ENCODE data around the gene KLHL10. TPM values are rescaled to one million over a fixed set of nuclear protein-coding genes. Genes with fewer than 3 reads are reported as not detected.

KLHL10 gene
- total and polyA plus RNA-seq, 2 of the 13 experiments (the other 11 are each of a cell fraction or from before 2014, with no cell fraction given), result 0.04 to 0.08 TPM

DNA sequence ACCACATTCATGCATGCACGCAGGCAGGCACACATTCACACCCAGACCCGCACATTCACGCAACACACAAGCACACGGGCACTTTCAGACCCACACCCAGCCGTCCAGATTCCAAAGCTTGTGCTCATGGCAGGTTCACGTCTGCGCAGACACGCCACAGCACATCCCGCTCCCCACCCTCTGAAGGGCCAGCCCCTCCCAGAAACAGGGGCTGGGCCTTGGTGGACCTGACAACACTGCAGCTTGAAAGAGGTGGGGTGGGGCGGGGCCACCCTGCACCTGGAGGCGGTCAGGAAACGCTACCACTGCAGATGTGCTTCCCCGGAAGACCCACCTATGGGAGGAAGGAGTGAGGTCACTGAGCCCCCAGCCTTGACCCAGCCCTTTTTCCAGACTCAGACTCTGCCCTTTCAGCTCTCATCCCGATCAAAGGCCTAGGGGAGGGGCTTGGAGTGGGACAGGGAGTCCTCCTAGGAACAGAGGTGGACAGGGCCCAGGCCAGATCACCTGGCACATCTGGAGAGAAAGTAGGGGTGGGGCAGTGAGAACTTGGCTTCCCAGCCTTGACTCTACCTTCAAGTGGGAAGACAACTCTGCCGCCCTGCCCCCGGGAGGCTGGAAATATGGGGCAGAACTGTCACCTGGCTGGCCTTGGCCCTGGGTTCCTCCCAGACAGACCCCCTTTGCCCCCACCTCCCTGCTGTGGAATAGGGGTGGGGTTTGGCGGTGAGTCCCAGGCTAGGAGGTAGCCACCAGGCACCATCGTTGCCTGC, 36.8 kb upstream of the KLHL10 start (continued):
- TF ChIP-seq, protein P1, sequence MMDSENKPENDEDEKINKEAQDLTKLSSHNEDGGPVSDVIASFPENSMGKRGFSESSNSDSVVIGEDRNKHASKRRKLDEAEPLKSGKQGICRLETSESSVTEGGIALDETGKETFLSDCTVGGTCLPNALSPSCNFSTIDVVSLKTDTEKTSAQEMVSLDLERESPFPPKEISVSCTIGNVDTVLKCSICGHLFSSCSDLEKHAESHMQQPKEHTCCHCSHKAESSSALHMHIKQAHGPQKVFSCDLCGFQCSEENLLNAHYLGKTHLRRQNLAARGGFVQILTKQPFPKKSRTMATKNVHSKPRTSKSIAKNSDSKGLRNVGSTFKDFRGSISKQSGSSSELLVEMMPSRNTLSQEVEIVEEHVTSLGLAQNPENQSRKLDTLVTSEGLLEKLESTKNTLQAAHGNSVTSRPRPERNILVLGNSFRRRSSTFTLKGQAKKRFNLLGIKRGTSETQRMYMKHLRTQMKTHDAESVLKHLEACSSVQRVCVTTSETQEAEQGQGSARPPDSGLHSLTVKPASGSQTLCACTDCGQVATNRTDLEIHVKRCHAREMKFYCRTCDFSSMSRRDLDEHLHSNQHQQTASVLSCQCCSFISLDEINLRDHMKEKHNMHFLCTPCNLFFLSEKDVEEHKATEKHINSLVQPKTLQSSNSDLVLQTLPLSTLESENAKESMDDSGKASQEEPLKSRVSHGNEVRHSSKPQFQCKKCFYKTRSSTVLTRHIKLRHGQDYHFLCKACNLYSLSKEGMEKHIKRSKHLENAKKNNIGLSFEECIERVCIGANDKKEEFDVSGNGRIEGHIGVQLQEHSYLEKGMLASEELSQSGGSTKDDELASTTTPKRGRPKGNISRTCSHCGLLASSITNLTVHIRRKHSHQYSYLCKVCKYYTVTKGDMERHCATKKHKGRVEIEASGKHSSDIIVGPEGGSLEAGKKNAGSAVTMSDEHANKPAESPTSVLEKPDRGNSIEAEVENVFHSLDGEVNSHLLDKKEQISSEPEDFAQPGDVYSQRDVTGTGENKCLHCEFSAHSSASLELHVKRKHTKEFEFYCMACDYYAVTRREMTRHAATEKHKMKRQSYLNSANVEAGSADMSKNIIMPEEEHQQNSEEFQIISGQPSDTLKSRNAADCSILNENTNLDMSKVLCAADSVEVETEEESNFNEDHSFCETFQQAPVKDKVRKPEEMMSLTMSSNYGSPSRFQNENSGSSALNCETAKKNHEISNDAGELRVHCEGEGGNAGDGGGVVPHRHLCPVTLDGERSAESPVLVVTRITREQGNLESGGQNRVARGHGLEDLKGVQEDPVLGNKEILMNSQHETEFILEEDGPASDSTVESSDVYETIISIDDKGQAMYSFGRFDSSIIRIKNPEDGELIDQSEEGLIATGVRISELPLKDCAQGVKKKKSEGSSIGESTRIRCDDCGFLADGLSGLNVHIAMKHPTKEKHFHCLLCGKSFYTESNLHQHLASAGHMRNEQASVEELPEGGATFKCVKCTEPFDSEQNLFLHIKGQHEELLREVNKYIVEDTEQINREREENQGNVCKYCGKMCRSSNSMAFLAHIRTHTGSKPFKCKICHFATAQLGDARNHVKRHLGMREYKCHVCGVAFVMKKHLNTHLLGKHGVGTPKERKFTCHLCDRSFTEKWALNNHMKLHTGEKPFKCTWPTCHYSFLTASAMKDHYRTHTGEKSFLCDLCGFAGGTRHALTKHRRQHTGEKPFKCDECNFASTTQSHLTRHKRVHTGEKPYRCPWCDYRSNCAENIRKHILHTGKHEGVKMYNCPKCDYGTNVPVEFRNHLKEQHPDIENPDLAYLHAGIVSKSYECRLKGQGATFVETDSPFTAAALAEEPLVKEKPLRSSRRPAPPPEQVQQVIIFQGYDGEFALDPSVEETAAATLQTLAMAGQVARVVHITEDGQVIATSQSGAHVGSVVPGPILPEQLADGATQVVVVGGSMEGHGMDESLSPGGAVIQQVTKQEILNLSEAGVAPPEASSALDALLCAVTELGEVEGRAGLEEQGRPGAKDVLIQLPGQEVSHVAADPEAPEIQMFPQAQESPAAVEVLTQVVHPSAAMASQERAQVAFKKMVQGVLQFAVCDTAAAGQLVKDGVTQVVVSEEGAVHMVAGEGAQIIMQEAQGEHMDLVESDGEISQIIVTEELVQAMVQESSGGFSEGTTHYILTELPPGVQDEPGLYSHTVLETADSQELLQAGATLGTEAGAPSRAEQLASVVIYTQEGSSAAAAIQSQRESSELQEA (CRISPR knock-in tag; IDR thresholded peaks at IDR 0.05; ENCODE audit: not compliant biosample characterization), result no peak
- TF ChIP-seq FOXK1 (CRISPR knock-in tag; IDR thresholded peaks at IDR 0.05; ENCODE audit: borderline replicate concordance, low read depth) (no peak), THAP11 (CRISPR knock-in tag; IDR thresholded peaks at IDR 0.05) (no peak), ERF (CRISPR knock-in tag; IDR thresholded peaks at IDR 0.05) (no peak; the same call in 1 of the 2 replicates), KMT2A (CRISPR knock-in tag; IDR thresholded peaks at IDR 0.05) (no peak), SRSF9 (IDR thresholded peaks at IDR 0.05; ENCODE audit: borderline replicate concordance, insufficient read depth, low read depth, low read length, poor library complexity, severe bottlenecking) (no peak), ZNF367 (CRISPR knock-in tag; IDR thresholded peaks at IDR 0.05; ENCODE audit: borderline replicate concordance) (no peak), ZNF337 (CRISPR knock-in tag; IDR thresholded peaks at IDR 0.05; ENCODE audit: borderline replicate concordance, low read depth) (no peak), NFRKB (IDR thresholded peaks at IDR 0.05) (no peak), SNAI1 (CRISPR knock-in tag; IDR thresholded peaks at IDR 0.05; ENCODE audit: borderline replicate concordance) (no peak), HNF4A (CRISPR knock-in tag; IDR thresholded peaks at IDR 0.05) (peak; percentile 83), SMAD1 (CRISPR knock-in tag; IDR thresholded peaks at IDR 0.05; ENCODE audit: borderline replicate concordance, low read depth) (peak; percentile 40; the same call in 1 of the 2 replicates)
- TF ChIP-seq, protein P2, sequence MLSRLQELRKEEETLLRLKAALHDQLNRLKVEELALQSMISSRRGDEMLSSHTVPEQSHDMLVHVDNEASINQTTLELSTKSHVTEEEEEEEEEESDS (CRISPR knock-in tag; IDR thresholded peaks at IDR 0.05; ENCODE audit: borderline replicate concordance), result 0 out of 2 replicates have a peak, but pooled peaks have one; percentile 16
- TF ChIP-seq, protein P3, sequence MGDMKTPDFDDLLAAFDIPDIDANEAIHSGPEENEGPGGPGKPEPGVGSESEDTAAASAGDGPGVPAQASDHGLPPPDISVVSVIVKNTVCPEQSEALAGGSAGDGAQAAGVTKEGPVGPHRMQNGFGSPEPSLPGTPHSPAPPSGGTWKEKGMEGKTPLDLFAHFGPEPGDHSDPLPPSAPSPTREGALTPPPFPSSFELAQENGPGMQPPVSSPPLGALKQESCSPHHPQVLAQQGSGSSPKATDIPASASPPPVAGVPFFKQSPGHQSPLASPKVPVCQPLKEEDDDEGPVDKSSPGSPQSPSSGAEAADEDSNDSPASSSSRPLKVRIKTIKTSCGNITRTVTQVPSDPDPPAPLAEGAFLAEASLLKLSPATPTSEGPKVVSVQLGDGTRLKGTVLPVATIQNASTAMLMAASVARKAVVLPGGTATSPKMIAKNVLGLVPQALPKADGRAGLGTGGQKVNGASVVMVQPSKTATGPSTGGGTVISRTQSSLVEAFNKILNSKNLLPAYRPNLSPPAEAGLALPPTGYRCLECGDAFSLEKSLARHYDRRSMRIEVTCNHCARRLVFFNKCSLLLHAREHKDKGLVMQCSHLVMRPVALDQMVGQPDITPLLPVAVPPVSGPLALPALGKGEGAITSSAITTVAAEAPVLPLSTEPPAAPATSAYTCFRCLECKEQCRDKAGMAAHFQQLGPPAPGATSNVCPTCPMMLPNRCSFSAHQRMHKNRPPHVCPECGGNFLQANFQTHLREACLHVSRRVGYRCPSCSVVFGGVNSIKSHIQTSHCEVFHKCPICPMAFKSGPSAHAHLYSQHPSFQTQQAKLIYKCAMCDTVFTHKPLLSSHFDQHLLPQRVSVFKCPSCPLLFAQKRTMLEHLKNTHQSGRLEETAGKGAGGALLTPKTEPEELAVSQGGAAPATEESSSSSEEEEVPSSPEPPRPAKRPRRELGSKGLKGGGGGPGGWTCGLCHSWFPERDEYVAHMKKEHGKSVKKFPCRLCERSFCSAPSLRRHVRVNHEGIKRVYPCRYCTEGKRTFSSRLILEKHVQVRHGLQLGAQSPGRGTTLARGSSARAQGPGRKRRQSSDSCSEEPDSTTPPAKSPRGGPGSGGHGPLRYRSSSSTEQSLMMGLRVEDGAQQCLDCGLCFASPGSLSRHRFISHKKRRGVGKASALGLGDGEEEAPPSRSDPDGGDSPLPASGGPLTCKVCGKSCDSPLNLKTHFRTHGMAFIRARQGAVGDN (CRISPR knock-in tag; IDR thresholded peaks at IDR 0.05), result peak; percentile 75
- TF ChIP-seq, protein P4, sequence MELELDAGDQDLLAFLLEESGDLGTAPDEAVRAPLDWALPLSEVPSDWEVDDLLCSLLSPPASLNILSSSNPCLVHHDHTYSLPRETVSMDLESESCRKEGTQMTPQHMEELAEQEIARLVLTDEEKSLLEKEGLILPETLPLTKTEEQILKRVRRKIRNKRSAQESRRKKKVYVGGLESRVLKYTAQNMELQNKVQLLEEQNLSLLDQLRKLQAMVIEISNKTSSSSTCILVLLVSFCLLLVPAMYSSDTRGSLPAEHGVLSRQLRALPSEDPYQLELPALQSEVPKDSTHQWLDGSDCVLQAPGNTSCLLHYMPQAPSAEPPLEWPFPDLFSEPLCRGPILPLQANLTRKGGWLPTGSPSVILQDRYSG (CRISPR knock-in tag; IDR thresholded peaks at IDR 0.05), result no peak
